Keratinocyte (primary cell): Measurements from ENCODE around the gene COQ4. TPM values are rescaled to one million over a fixed set of nuclear protein-coding genes. Genes with fewer than 3 reads are reported as not detected.

Experiments used
- DNase-seq: peaks from one replicate; pipeline ENCODE4 v3.0.0-alpha.2; 2011; ENCODE audit warnings: low read depth, missing footprints, low spot score
- FAIRE-seq: peaks from 2 replicates; lab custom pipeline; 2011; peaks lifted over from hg19 to GRCh38; lab: Jason Lieb, UNC
- H2AFZ ChIP-seq: 2 replicates; pipeline ENCODE4 v1.6.0; 2012; ENCODE audit warnings: low read length, control low read depth, inconsistent platforms; ENCODE audit not compliant: control insufficient read depth
- H3K27ac ChIP-seq: 2 replicates; pipeline ENCODE4 v1.5.1; 2011; ENCODE audit warnings: low read length; ENCODE audit not compliant: control insufficient read depth, insufficient read depth
- H3K27me3 ChIP-seq: 3 replicates; pipeline ENCODE4 v1.6.0; 2011; ENCODE audit warnings: low read length; ENCODE audit not compliant: control insufficient read depth, insufficient read depth; ENCODE audit errors: extremely low read depth
- H3K36me3 ChIP-seq, 2 experiments: 2 replicates in 1 of 2; 3 replicates in 1 of 2; pipeline ENCODE4 v1.5.1; 2011; ENCODE audit warnings: low read length in 2 of 2, mild to moderate bottlenecking in 1 of 2; ENCODE audit not compliant: control insufficient read depth in 2 of 2, insufficient read depth in 2 of 2; ENCODE audit errors: extremely low read depth in 1 of 2
- H3K4me1 ChIP-seq: 3 replicates; pipeline ENCODE4 v1.5.1; 2011; ENCODE audit warnings: low read length; ENCODE audit not compliant: control insufficient read depth, insufficient read depth; ENCODE audit errors: extremely low read depth
- H3K4me2 ChIP-seq: 3 replicates; pipeline ENCODE4 v1.6.0; 2011; ENCODE audit warnings: low read depth, low read length; ENCODE audit not compliant: control insufficient read depth, insufficient read depth; ENCODE audit errors: extremely low read depth
- H3K4me3 ChIP-seq, 3 experiments: fragments of 200-600 bp in 1 of 3; sonication (generic) in 1 of 3; 2 replicates in 2 of 3; 3 replicates in 1 of 3; pipeline ENCODE4 v1.5.1; 2011 to 2016; ENCODE audit warnings: low read length in 3 of 3, mild to moderate bottlenecking in 3 of 3, control low read depth in 2 of 3, inconsistent platforms in 1 of 3, low read depth in 1 of 3, mixed read lengths in 1 of 3, mixed run types in 1 of 3, moderate library complexity in 1 of 3; ENCODE audit not compliant: control insufficient read depth in 2 of 3, insufficient read depth in 2 of 3; ENCODE audit errors: extremely low read depth in 1 of 3
- H3K79me2 ChIP-seq: 2 replicates; pipeline ENCODE4 v1.6.0; 2012; ENCODE audit warnings: low read length; ENCODE audit not compliant: control insufficient read depth, insufficient read depth
- H3K9ac ChIP-seq: 3 replicates; pipeline ENCODE4 v1.6.0; 2011; ENCODE audit warnings: low read length; ENCODE audit not compliant: control insufficient read depth, insufficient read depth; ENCODE audit errors: extremely low read depth
- H3K9me1 ChIP-seq: 3 replicates; pipeline ENCODE4 v1.6.0; 2011; ENCODE audit warnings: low read length; ENCODE audit not compliant: control insufficient read depth, insufficient read depth; ENCODE audit errors: extremely low read depth
- H3K9me3 ChIP-seq: 2 replicates; pipeline ENCODE4 v1.5.1; 2012; ENCODE audit warnings: low read depth, low read length; ENCODE audit not compliant: control insufficient read depth
- H4K20me1 ChIP-seq: 3 replicates; pipeline ENCODE4 v1.6.0; 2011; ENCODE audit warnings: low read length; ENCODE audit not compliant: control insufficient read depth, insufficient read depth; ENCODE audit errors: extremely low read depth
- EZH2 ChIP-seq: IDR thresholded peaks from one replicate; pipeline ENCODE4 v1.6.1; 2012; ENCODE audit warnings: inconsistent platforms, mild to moderate bottlenecking, low read length, moderate library complexity
- dilution Hi-C: fragments of 300-500 bp; cut with MboI; formaldehyde crosslinking; loops from one replicate; pipeline ENCODE4 v1.7.0; 2020; ENCODE audit warnings: low sequenced_read_pairs; ENCODE audit not compliant: extremely low pct_ligation_motif_present
- polyA plus RNA-seq, 5 experiments: library from polyadenylated mRNA; depleted of rRNA in 3 of 5; stranded (reverse) in 3 of 5; stranded (forward) in 1 of 5; unstranded in 1 of 5; fragments of >200 nt; gene quantifications; 1 replicate in 1 of 5; 2 replicates in 3 of 5; 3 replicates in 1 of 5; pipeline versions ENCODE4 v1.2.1 to v1.2.3, GENCODE V29; 2011 to 2012; ENCODE audit warnings: missing spikeins in 2 of 5, low read depth in 1 of 5, low replicate concordance in 1 of 5
- TF ChIP-seq, protein P1 (sequence below), 3 experiments: IDR thresholded peaks in 1 of 3; conservative IDR thresholded peaks in 1 of 3; optimal IDR thresholded peaks in 1 of 3; 2 replicates in 2 of 3; 3 replicates in 1 of 3; pipeline versions ENCODE3 to v1.5.1; 2011; ENCODE audit warnings: low read length in 3 of 3, mild to moderate bottlenecking in 3 of 3, moderate library complexity in 2 of 3, control low read depth in 1 of 3, inconsistent platforms in 1 of 3; ENCODE audit not compliant: insufficient read depth in 2 of 3; ENCODE audit errors: extremely low read depth in 1 of 3

Gene COQ4
- polyA plus RNA-seq, 1 donor (not counting 4 experiments of a cell fraction or from before 2014, with no cell fraction given), result 32.6 TPM

DNA sequence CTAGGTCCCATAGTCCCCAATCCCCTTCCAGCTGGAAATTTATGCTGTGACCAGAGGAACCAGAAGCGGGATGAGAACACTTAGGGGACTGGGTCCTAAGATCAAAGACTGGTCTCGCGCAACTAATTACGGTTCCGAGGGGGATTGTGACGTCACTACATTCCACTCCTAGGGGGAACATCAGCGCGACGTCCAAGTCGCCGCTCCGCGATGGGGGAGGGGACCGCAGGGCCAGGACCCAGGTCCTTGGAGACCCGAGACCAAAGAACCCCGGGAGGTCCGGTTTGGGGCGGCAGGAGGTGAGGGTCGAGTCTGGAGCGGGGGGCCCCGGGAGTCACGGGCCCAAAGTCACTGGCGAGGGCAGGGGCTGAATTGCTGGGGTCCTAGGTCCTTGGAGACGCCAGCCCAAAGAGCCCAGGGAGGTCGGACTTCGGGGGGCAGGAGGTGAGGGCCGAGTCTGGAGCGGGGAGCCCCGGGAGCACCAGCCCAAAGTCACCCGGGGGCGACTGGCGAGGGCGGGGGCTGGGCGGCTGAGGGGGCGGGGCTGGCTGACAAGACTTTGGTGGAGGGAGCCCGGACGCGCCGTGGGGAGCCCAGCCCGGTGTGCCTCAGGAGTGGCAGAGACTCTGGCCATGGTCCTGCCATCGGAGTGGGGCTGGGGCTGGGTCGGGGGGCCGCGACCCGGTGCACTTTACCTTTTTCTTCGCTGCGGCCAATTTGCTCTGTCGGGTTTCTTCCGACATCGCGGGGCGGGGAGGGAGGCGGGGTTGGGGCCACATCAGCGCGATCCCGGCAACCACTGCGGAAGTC, 47.2 kb upstream of the COQ4 start, which contains the start of gene GOLGA2:
TSS of gene GOLGA2 (minus strand) at position 810 of the 810 bp plus-strand sequence. CDS start at position 779, 31 bp downstream.
- TF ChIP-seq EZH2, result no peak
- TF ChIP-seq, protein P1, sequence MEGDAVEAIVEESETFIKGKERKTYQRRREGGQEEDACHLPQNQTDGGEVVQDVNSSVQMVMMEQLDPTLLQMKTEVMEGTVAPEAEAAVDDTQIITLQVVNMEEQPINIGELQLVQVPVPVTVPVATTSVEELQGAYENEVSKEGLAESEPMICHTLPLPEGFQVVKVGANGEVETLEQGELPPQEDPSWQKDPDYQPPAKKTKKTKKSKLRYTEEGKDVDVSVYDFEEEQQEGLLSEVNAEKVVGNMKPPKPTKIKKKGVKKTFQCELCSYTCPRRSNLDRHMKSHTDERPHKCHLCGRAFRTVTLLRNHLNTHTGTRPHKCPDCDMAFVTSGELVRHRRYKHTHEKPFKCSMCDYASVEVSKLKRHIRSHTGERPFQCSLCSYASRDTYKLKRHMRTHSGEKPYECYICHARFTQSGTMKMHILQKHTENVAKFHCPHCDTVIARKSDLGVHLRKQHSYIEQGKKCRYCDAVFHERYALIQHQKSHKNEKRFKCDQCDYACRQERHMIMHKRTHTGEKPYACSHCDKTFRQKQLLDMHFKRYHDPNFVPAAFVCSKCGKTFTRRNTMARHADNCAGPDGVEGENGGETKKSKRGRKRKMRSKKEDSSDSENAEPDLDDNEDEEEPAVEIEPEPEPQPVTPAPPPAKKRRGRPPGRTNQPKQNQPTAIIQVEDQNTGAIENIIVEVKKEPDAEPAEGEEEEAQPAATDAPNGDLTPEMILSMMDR (optimal IDR thresholded peaks at IDR 0.05 in 1 of 3, IDR thresholded peaks at IDR 0.05 in 1 of 3, conservative IDR thresholded peaks at IDR 0.05 in 1 of 3; ENCODE audit: extremely low read depth in 1 of 3, insufficient read depth in 2 of 3, low read length in 3 of 3), result no peak
- H3K9ac ChIP-seq, result peak within 1 kb of the TSS; percentile 80
- DNase-seq (no peak), FAIRE-seq (no peak)
- peak within 1 kb of the TSS; percentile 89 for H2AFZ ChIP-seq
- H3K9me3 ChIP-seq, result no peaks in the 10 kb centered on the region
- peaks cover 28% of the 10 kb centered on the region for H3K4me1 ChIP-seq
- peaks cover 10 to 18% of the 10 kb centered on the region in 2 experiments for H3K36me3 ChIP-seq
- H3K79me2 ChIP-seq, result peaks cover 25% of the 10 kb centered on the region
- no peaks in the 10 kb centered on the region for H3K27me3 ChIP-seq
- H3K4me2 ChIP-seq, result peak within 1 kb of the TSS; percentile 100
- dilution Hi-C loops, result no loop called here
- H4K20me1 ChIP-seq, result no peaks in the 10 kb centered on the region
- peak within 1 kb of the TSS; percentile 92 to 99 (median 96) for H3K4me3 ChIP-seq
- H3K9me1 ChIP-seq, result peaks cover 2% of the 10 kb centered on the region
- peak within 1 kb of the TSS; percentile 73 for H3K27ac ChIP-seq

- peak; percentile 98 for DNase-seq
- Histone ChIP-seq H3K79me2 (peaks cover 25% of the 10 kb centered on the region), H3K27me3 (no peaks in the 10 kb centered on the region), H3K9ac (peak within 1 kb of the TSS; percentile 80), H4K20me1 (no peaks in the 10 kb centered on the region), H3K4me2 (peak within 1 kb of the TSS; percentile 100), H3K4me3 (peak within 1 kb of the TSS; percentile 92 to 99 (median 96)), H3K27ac (peak within 1 kb of the TSS; percentile 73), H3K4me1 (peaks cover 23% of the 10 kb centered on the region), H2AFZ (peak within 1 kb of the TSS; percentile 89), H3K9me3 (no peaks in the 10 kb centered on the region), H3K9me1 (peaks cover 2% of the 10 kb centered on the region), H3K36me3 (peaks cover 10 to 18% of the 10 kb centered on the region in 2 experiments)
- TF ChIP-seq EZH2, result no peak
- TF ChIP-seq, protein P1 (optimal IDR thresholded peaks at IDR 0.05 in 1 of 3, IDR thresholded peaks at IDR 0.05 in 1 of 3, conservative IDR thresholded peaks at IDR 0.05 in 1 of 3; ENCODE audit: extremely low read depth in 1 of 3, insufficient read depth in 2 of 3, low read length in 3 of 3), result no peak
- dilution Hi-C loops, result no loop called here
- peak; percentile 23 for FAIRE-seq
Measured at GRCh38 chr9:128276008-128276573, 46.5 kb upstream of the COQ4 start, which contains the start of gene SWI5. Gene SWI5, plus strand, starts transcription at chr9:128276276.
